ENCODE measurements around the gene CRY1.

CRY1 gene

DNA sequence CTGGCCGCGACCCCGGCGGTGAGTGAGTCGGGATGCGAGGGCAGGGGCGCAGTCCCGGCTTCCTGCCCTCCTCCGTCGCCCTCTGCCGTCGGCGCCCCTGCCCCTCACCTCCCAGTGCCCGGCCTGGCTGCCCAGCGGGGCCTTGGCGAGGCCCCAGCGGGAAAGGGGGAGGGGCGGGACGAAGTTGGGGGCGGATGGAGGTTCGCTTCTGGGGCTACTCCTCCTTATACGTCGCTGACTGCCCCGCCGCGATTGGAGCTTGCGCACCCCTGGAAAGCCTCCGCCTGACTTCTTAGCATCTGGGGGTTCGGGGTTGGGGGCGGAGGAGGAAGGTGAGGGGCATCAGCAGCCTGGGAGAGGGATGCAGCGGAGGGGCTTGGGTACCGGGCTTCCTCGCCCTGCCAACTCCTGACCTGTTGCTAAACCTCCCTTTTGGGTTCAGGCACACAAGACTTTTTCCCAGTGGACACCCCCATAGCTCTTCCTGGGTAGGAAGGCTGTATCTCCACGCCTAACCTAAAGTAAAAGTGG, 137.2 kb downstream of the CRY1 start:
- peak; percentile 46 for DNase-seq

- DNase-seq, result peak; percentile 88
Measured at GRCh38 chr12:106955377-106956047, 137.8 kb downstream of the CRY1 start, which contains the start of gene TMEM263. TSS of gene TMEM263 (plus strand) at chr12:106955907. CDS start at chr12:106967117, 11,210 bp downstream.

- peak; percentile 1 for DNase-seq
Measured at GRCh38 chr12:106954462-106955376, 138.6 kb downstream of the CRY1 start.

- DNase-seq, result no peak
Measured at GRCh38 chr12:106953352-106954250, 139.7 kb downstream of the CRY1 start.

DNA sequence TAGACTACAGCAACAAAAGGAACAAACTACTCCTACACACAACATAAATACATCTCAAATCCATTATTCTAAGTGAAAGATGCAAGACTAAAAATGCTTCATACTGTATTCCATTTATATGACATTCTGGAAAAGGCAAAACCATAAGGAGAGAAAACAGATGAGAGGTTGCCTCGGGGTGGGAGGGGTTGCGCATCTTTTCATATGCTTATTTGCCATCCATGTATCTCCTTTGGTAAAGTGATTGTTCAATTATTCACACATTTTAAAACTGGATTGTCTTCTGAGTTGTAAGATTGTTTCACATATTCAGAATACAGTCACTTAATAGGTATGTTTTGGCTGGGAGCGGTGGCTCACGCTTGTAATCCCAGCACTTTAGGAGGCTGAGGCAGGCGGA, 142.8 kb downstream of the CRY1 start:
- no peak for DNase-seq

DNA sequence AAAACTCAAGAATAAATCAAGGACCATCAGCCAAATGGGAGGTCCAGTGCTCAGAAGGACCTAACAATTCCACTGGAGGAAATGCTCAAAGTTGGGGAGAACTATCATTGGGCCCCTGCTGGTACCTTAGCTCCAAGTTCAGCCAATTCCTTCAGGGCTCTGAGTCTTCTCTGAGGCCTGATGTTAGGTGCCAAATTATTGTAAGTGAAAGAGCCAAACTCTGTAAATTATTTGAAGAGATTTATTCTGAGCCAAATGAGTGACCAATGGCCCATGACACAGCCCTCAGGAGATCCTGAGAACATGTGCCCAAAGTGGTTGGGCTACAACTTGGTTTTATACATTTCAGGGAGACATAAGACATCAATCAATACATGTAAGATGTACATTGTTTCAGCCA, 145.9 kb downstream of the CRY1 start:
- DNase-seq, result no peak

GRCh38 chr12:106945261-106945851, 148.0 kb downstream of the CRY1 start:
- DNase-seq, result no peak

- no peak for DNase-seq
Measured at GRCh38 chr12:106942775-106943174, 150.6 kb downstream of the CRY1 start.

DNA sequence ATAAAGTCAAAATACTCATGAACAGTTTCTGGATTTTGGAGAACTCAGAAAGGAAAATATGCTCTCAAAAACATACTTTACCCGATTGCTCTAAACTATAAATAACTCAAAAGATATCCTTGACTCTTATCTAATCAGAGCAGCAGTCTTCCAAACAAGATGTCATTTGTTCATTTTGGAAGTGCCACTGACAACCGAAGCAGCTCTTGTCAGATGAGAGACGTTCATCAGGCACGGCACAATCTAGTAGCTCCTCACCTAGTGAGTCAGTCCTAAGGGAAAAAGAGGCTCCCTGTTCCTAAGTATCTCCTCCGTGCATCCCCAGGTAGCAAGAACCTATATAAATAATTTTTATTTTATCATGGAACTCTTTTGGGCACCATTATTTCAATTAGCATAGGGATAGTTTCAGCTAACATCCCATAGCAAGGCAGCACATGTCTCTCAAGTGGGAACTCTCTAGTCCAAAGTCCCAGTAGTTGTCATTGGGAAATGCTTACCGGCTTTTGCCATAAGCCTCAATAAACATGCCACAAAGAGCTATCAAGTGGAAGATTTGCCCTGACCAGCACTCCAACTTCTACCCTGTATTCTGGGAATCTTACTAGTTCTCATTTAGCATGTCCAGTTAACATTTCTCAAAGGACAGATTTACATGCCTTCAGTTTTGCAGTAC, 151.7 kb downstream of the CRY1 start:
- DNase-seq, result no peak

Measured in DMS153 (cell line).